Calu3 (cell line): Measurements from ENCODE around the gene C1QTNF1. TPM values are rescaled to one million over a fixed set of nuclear protein-coding genes. Genes with fewer than 3 reads are reported as not detected.
A peak's percentile ranks its signal among the peaks of the same experiment; 100 is the strongest.

Source experiments
- BruUV-seq: library from RNA; stranded (reverse); fragments of 400-500 nt; replicated peaks from 2 replicates; lab custom pipeline; 2021; lab: Mats Ljungman, UMichigan
- CTCF ChIA-PET: fragments of 300-600 bp; sonication (Branson Sonifier 250); formaldehyde crosslinking; loops from one replicate; lab custom pipeline; 2022; ENCODE audit warnings: antibody characterized with exemption; lab: Charles Lee
- DNase-seq: peaks from one replicate; pipeline ENCODE4 v3.0.0; 2022
- H3K27ac Mint-ChIP-seq: one replicate; pipeline ENCODE4 v1.8.0; 2022; ENCODE audit warnings: mixed read lengths; ENCODE audit not compliant: unreplicated experiment
- H3K27me3 Mint-ChIP-seq: one replicate; pipeline ENCODE4 v1.8.0; 2022; ENCODE audit warnings: mixed read lengths; ENCODE audit not compliant: unreplicated experiment
- H3K36me3 Mint-ChIP-seq: one replicate; pipeline ENCODE4 v1.8.0; 2022; ENCODE audit warnings: mild to moderate bottlenecking, moderate library complexity, mixed read lengths; ENCODE audit not compliant: insufficient read depth, unreplicated experiment
- H3K4me1 Mint-ChIP-seq: one replicate; pipeline ENCODE4 v1.8.0; 2022; ENCODE audit warnings: mild to moderate bottlenecking, low read depth, mixed read lengths; ENCODE audit not compliant: unreplicated experiment
- H3K4me3 Mint-ChIP-seq: one replicate; pipeline ENCODE4 v1.8.0; 2022; ENCODE audit warnings: mild to moderate bottlenecking, low read depth, moderate library complexity, mixed read lengths; ENCODE audit not compliant: unreplicated experiment
- H3K9me3 Mint-ChIP-seq: one replicate; pipeline ENCODE4 v1.8.0; 2022; ENCODE audit warnings: low read depth, mixed read lengths; ENCODE audit not compliant: unreplicated experiment
- CTCF ChIP-seq: fragments of 200-600 bp; IDR thresholded peaks from one replicate; pipeline ENCODE4 v1.8.0; 2022; ENCODE audit warnings: antibody characterized with exemption; ENCODE audit not compliant: unreplicated experiment
- intact Hi-C: fragments of 100-400 bp; cut with micrococcal nuclease; formaldehyde crosslinking; loops from one replicate; pipeline ENCODE4 v1.10.0; 2022; ENCODE audit not compliant: unreplicated experiment
- total RNA-seq: library from RNA; stranded (reverse); gene quantifications from 2 replicates; pipeline ENCODE4 v1.2.3, GENCODE V29; 2022

The C1QTNF1 gene
- total RNA-seq, 1 experiment from 2014 or later: 3.3 TPM

GRCh38 chr17:79086609-79087427 is 62.8 kb downstream of the C1QTNF1 start:
- Mint-ChIP-seq H3K9me3 (no peaks in the 10 kb centered on the region), H3K27me3 (peaks cover 2% of the 10 kb centered on the region), H3K4me1 (no peaks in the 10 kb centered on the region), H3K36me3 (peaks cover 23% of the 10 kb centered on the region), H3K4me3 (no peak overlapping the region), H3K27ac (no peak overlapping the region)
- TF ChIP-seq CTCF: no peak
- CTCF ChIA-PET: interaction anchor here (1.2 to 4.0 kb wide), 4 partner anchors 12 to 308 kb away, joined by 5 to 29 read pairs (median 8); partner anchors contain the start of gene ENGASE
- intact Hi-C loops: loop anchor here (2.0 kb wide), 1 partner anchor 308 kb away; no protein-coding TSS in a partner anchor
- no peak for DNase-seq
- BruUV-seq: no TSS peak

- CTCF ChIA-PET: interaction anchor here (0.5 to 4.0 kb wide), 6 partner anchors 13 to 313 kb away, joined by 3 to 29 read pairs (median 6); partner anchors contain the start of gene ENGASE
- DNase-seq: peak; percentile 84
- intact Hi-C loops: loop anchor here (2.0 kb wide), 1 partner anchor 307 kb away; no protein-coding TSS in a partner anchor
Measured at GRCh38 chr17:79087428-79088143, 63.6 kb downstream of the C1QTNF1 start.

GRCh38 chr17:79088247-79088996 is 64.5 kb downstream of the C1QTNF1 start:
- Mint-ChIP-seq H3K36me3 (peaks cover 28% of the 10 kb centered on the region), H3K9me3 (no peaks in the 10 kb centered on the region), H3K27me3 (peaks cover 18% of the 10 kb centered on the region), H3K27ac (no peak overlapping the region), H3K4me1 (no peaks in the 10 kb centered on the region), H3K4me3 (no peak overlapping the region)
- no peak for DNase-seq
- CTCF ChIA-PET: interaction anchor here (0.5 to 4.0 kb wide), 6 partner anchors 14 to 313 kb away, joined by 3 to 29 read pairs (median 6); partner anchors contain the start of gene ENGASE
- intact Hi-C loops: no loop called here
- BruUV-seq: no TSS peak
- TF ChIP-seq CTCF: no peak

More at GRCh38 chr17:79087428-79088143, 63.6 kb downstream of the C1QTNF1 start:
- Mint-ChIP-seq H3K4me1 (no peaks in the 10 kb centered on the region), H3K9me3 (no peaks in the 10 kb centered on the region), H3K4me3 (no peak overlapping the region), H3K36me3 (peaks cover 28% of the 10 kb centered on the region), H3K27ac (no peak overlapping the region), H3K27me3 (peaks cover 9% of the 10 kb centered on the region)
- BruUV-seq: no TSS peak
- TF ChIP-seq CTCF: peak; percentile 90

- no peak overlapping the region for H3K4me3 Mint-ChIP-seq
- DNase-seq: no peak
- BruUV-seq: no TSS peak
- H3K27me3 Mint-ChIP-seq: peaks cover 23% of the 10 kb centered on the region
- H3K9me3 Mint-ChIP-seq: no peaks in the 10 kb centered on the region
- no peaks in the 10 kb centered on the region for H3K4me1 Mint-ChIP-seq
- H3K27ac Mint-ChIP-seq: no peak overlapping the region
- H3K36me3 Mint-ChIP-seq: peaks cover 28% of the 10 kb centered on the region
- TF ChIP-seq CTCF: no peak
- intact Hi-C loops: no loop called here
- CTCF ChIA-PET: interaction anchor here (4.0 kb wide), 1 partner anchor 304 kb away, joined by 29 read pairs; no protein-coding TSS in a partner anchor
Measured at GRCh38 chr17:79088997-79089328, 65.0 kb downstream of the C1QTNF1 start.
